Pancreas (tissue), 10 donors: ENCODE data around the gene PRELID3B. TPM values are rescaled to one million over a fixed set of nuclear protein-coding genes. Genes with fewer than 3 reads are reported as not detected.
A peak's percentile ranks its signal among the peaks of the same experiment; 100 is the strongest.

Source experiments
- ATAC-seq, 4 donors: fragments of 200-7000 bp; cut with Tn5 transposase; one replicate each; pipeline versions ENCODE4 v1.8.0 to v1.9.1; 2020; ENCODE audit warnings: mild to moderate bottlenecking in 4 of 4, moderate library complexity in 4 of 4
- DNase-seq, 6 donors: peaks; one replicate each; pipeline ENCODE4 v3.0.0-alpha.2; 2020
- FAIRE-seq: peaks from 2 replicates; lab custom pipeline; 2012; peaks lifted over from hg19 to GRCh38; lab: Jason Lieb, UNC
- H3K27ac ChIP-seq, 4 donors: fragments of 200-600 bp; sonication (generic); 1 replicate in 3 of 4; 2 replicates in 1 of 4; pipeline versions ENCODE4 v1.5.0 to v1.8.0; 2020
- H3K27me3 ChIP-seq, 4 donors: fragments of 200-600 bp; one replicate each; pipeline ENCODE4 v1.8.0; 2021
- H3K36me3 ChIP-seq, 3 donors: fragments of 200-600 bp; sonication (generic) in 1 of 3; one replicate each; pipeline versions ENCODE4 v1.5.0 to v1.8.0; 2020 to 2021
- H3K4me1 ChIP-seq, 3 donors: fragments of 200-600 bp; one replicate each; pipeline ENCODE4 v1.8.0; 2021
- H3K4me3 ChIP-seq, 4 donors: fragments of 200-600 bp; sonication (generic) in 2 of 4; one replicate each; pipeline versions ENCODE4 v1.5.0 to v1.8.0; 2020 to 2021
- H3K9me3 ChIP-seq, 4 donors: fragments of 200-600 bp; one replicate each; pipeline ENCODE4 v1.8.0; 2021
- CTCF ChIP-seq, 4 donors: fragments of 200-600 bp; sonication (generic) in 3 of 4; IDR thresholded peaks; one replicate each; pipeline versions ENCODE4 v1.5.0 to v1.8.0; 2021; ENCODE audit warnings: antibody characterized with exemption in 4 of 4
- WGBS, 2 donors: extraction: QIAGEN DNeasy Blood & Tissue Kit; methylation state at CpG; one replicate each; pipeline ENCODE4 v1.1.7; 2013; 5-methylcytosine and 5-hydroxymethylcytosine counted together
- intact Hi-C, 3 donors: fragments of 100-400 bp; cut with DNase I; formaldehyde crosslinking; loops; one replicate each; pipeline versions ENCODE4 v1.11.1 to v1.14.2; 2022
- polyA plus RNA-seq, 2 donors: library from polyadenylated mRNA; stranded (reverse); fragments of 200-250 nt; gene quantifications; one replicate each; pipeline ENCODE4 v1.2.3, GENCODE V29; 2013
- total RNA-seq, 6 donors: library from RNA; stranded (reverse); fragmentation: NEBNext Ultra II Directional in 4 of 6; extraction: Animal tissue kit (Norgen Biotek cat#: 25700) in 4 of 6; gene quantifications; one replicate each; pipeline versions ENCODE4 v1.2.1 to v1.2.4, GENCODE V29; 2021 to 2023
- donor health status: healthy with polysubstance abuse.
- donor health status: DM: no; HTN: no; CAD: no; lungs with moderate emphysema.
- donor health status: DM: no; HTN: no; CAD: no.
- donor health status: control.
- donor health status: control.
- donor health status: Bipolar disorder and iron deficiency.
- donor health status: DM: yes; HTN: yes; CAD: no.
- donor health status: DM: no; HTN: no; CAD: no.
- donor health status: DM: no; HTN: no; CAD: no.
- donor health status: DM: yes; HTN: yes; CAD: no.

Gene PRELID3B
- total and polyA plus RNA-seq, 8 donors, result 8.4 to 24.9 (median 18.9) TPM

- TF ChIP-seq CTCF (IDR thresholded peaks at IDR 0.05), result no peak
- Histone ChIP-seq H3K4me1 (no peaks in the 10 kb centered on the region), H3K36me3 (no peaks in the 10 kb centered on the region), H3K27me3 (no peaks in the 10 kb centered on the region), H3K27ac (no peak overlapping the region), H3K4me3 (no peak overlapping the region), H3K9me3 (no peaks in the 10 kb centered on the region)
- intact Hi-C loops, result no loop called here
- DNase-seq, result no peak
- FAIRE-seq, result no peak
- WGBS, 2 donors, result 34 to 37% methylated on average over 1 of the region's 1 CpG
- ATAC-seq, result no peak
These were observed 35.1 kb upstream of the PRELID3B start for GRCh38 chr20:59077705-59078104.

- no peak for FAIRE-seq
These were observed 33.4 kb upstream of the PRELID3B start for GRCh38 chr20:59075934-59076508.

GRCh38 chr20:59074456-59074855, 31.9 kb upstream of the PRELID3B start:
- no peak for ATAC-seq
- WGBS, 2 donors, result 11 to 24% methylated on average over 3 of the region's 3 CpGs
- H3K9me3 ChIP-seq, result no peaks in the 10 kb centered on the region
- no peak for TF ChIP-seq CTCF (IDR thresholded peaks at IDR 0.05)
- no peaks in the 10 kb centered on the region for H3K27me3 ChIP-seq
- H3K27ac ChIP-seq, result no peak overlapping the region
- H3K4me3 ChIP-seq, result no peak overlapping the region
- no peaks in the 10 kb centered on the region for H3K4me1 ChIP-seq
- no peaks in the 10 kb centered on the region for H3K36me3 ChIP-seq
- DNase-seq, result no peak
- intact Hi-C loops, result no loop called here
- no peak for FAIRE-seq

More at GRCh38 chr20:59075934-59076508, 33.4 kb upstream of the PRELID3B start:
- DNase-seq (no peak), ATAC-seq (no peak)
- H3K4me1 ChIP-seq, result no peaks in the 10 kb centered on the region
- intact Hi-C loops, result no loop called here
- H3K36me3 ChIP-seq, result no peaks in the 10 kb centered on the region
- no peak for TF ChIP-seq CTCF (IDR thresholded peaks at IDR 0.05)
- H3K27me3 ChIP-seq, result no peaks in the 10 kb centered on the region
- no peak overlapping the region for H3K4me3 ChIP-seq
- H3K27ac ChIP-seq, result no peak overlapping the region
- H3K9me3 ChIP-seq, result no peaks in the 10 kb centered on the region
- 57 to 58% methylated on average over 4 of the region's 4 CpGs for WGBS, 2 donors

- no peaks in the 10 kb centered on the region for H3K27me3 ChIP-seq
- ATAC-seq, result no peak
- intact Hi-C loops, result no loop called here
- no peaks in the 10 kb centered on the region for H3K4me1 ChIP-seq
- H3K4me3 ChIP-seq, result no peak overlapping the region
- no peaks in the 10 kb centered on the region for H3K9me3 ChIP-seq
- no peaks in the 10 kb centered on the region for H3K36me3 ChIP-seq
- no peak for FAIRE-seq
- no peak for DNase-seq
- H3K27ac ChIP-seq, result no peak overlapping the region
- WGBS, 2 donors, result 83 to 88% methylated on average over 1 of the region's 1 CpG
- TF ChIP-seq CTCF (IDR thresholded peaks at IDR 0.05), result no peak
These were observed 31.0 kb upstream of the PRELID3B start for GRCh38 chr20:59073582-59073981.

- H3K4me3 ChIP-seq, result no peak overlapping the region
- intact Hi-C loops, result no loop called here
- H3K27ac ChIP-seq, result no peak overlapping the region
- 79% methylated on average over 1 of the region's 1 CpG for WGBS, 2 donors
- no peaks in the 10 kb centered on the region for H3K36me3 ChIP-seq
- H3K27me3 ChIP-seq, result no peaks in the 10 kb centered on the region
- FAIRE-seq (no peak), DNase-seq (no peak), ATAC-seq (peak in 1 of 4 donors; percentile 59)
- H3K9me3 ChIP-seq, result no peaks in the 10 kb centered on the region
- H3K4me1 ChIP-seq, result no peaks in the 10 kb centered on the region
- TF ChIP-seq CTCF (IDR thresholded peaks at IDR 0.05), result no peak
These were observed 28.6 kb upstream of the PRELID3B start for GRCh38 chr20:59071216-59071615.
